GM18858 (cell line): Measurements from ENCODE around the gene LCE1A.

ENCODE experiments used
- ATAC-seq: cut with Tn5 transposase; IDR thresholded peaks from one replicate; pipeline ENCODE4 v1.9.1; 2021; ENCODE audit not compliant: unreplicated experiment

Gene LCE1A, protein sequence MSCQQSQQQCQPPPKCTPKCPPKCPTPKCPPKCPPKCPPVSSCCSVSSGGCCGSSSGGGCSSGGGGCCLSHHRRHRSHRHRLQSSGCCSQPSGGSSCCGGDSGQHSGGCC

DNA sequence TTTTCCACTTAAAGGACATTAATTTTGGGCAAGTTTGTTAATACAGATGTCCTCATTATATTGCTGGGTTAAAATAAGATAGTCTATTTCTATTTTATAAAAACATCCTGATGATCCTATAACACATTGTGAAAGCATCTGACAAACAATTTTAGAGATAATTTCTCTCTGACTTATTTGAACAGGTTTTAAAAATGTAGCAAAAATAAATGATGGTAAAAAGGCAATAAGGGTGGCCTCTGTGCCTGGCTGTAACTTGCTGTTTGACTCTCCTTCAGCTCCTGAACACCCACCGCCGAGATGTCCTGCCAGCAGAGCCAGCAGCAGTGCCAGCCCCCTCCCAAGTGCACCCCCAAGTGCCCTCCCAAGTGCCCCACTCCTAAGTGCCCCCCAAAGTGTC is at the start of gene LCE1A:
Gene LCE1A, plus strand, starts transcription at position 301 of the 400 bp plus-strand sequence. Its CDS starts 0 bp downstream, at position 301.
- ATAC-seq: no peak

DNA sequence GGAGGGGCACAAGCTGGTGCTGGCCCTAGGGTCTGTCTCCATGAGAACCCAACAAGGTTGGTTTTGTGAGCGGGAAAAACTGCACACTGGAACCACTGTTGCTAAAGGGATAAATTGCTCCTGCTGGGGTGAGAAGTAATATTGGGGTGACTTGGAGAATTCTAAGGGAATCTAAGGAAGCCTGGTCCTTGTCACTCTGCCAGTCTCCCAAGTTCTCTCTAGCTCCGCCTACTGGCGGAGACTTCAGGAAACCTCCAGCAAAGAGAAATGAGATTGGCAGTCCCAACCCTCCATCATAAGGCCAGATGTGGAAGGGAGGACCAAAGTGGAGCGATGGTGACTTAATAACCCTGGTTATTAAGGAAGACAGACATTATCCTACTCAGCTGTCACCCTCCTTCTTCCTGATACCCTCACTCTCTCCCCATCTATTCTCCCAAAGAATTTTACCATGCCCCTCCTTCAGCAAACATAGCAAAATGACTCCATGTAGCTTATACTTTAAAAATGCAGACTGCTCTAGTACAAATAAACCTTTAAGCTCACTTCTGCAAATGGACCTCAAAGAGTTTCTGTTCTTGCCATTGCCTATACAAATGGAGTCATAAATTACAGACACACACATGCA is 49.6 kb upstream of the LCE1A start:
- no peak for ATAC-seq

DNA sequence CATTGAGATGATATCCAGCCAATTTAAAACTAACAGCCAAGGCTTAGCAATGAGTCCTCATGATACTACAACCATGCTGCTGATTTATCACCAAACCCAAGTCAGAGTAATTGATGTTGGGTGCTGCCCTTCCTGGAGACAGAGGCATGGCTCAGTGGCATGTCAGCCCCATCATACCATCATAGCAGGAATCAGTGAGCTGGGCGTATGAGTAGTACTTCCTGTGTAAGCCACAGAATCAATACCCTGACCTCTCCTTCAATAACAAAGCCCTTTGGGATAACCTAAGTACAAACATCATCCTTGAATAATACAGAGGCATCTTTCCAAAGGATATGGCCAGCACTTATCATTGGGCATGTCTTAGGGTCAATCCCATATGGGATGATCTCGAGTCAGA is 44.2 kb upstream of the LCE1A start:
- ATAC-seq: no peak

DNA sequence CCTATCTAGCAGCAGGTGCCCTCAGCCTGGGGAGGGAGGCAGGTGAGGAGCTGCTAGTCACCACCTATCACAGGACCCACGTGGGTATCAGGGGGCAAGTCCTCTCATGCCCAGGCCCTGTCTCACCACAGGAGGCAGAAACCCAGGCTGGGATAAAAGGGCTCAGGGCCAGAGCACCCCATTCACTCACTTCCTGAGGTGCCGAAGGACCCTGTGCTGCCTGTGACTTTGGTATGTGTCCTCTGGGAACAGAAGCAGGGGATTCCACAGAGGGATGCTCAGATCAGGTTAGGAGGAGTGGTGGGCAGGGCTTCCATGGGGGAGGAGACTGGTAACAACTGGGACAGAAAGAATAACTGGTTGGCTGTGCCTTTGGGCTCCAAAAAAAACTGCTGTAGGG is 41.2 kb upstream of the LCE1A start, which contains the start of gene LCE1E:
Gene LCE1E, plus strand, starts transcription at position 181 of the 400 bp plus-strand sequence. CDS start 1,043 bp downstream, outside the sequence.
- ATAC-seq: no peak

DNA sequence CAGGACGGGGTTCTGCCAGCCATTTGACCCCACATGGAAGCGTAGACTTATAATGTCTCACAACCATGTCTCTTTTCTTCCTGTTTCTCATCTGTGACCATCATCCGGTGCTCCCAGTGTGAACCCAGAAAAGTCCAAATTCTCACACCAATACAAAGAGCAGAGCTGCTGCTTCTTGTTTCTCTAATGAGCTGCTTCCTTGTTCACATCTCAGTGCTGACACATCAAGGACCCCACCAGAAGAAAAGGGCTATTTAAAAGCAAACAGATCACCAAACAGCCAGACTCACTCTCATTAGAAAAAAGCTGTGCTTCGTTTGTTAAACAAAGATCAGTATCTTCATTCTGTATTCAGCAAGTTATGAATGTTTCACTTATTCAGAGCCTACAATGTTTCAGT is 31.6 kb upstream of the LCE1A start:
- no peak for ATAC-seq

DNA sequence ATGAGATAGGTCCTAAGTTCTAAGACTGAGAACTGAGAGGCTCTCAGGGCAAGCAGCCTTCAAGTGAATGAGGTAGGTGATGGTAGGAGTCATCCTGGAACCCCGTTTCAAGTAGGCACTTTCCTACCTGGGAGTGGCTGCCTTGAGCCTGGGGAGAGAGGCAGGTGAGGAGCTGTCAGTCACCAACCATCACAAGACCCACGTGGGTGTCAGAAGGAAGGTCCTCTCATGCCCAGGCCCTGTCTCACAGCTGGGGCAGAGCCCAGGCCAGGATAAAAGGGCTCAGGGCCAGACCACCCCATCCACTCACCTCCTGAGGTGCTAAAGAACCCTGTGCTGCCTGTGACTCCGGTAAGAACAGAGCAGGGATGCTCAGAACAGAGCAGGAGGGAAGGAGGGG is 30.9 kb upstream of the LCE1A start, which contains the start of gene LCE1D:
Gene LCE1D, plus strand, starts transcription at position 301 of the 400 bp plus-strand sequence. CDS start 1,074 bp downstream, outside the sequence.
- no peak for ATAC-seq

DNA sequence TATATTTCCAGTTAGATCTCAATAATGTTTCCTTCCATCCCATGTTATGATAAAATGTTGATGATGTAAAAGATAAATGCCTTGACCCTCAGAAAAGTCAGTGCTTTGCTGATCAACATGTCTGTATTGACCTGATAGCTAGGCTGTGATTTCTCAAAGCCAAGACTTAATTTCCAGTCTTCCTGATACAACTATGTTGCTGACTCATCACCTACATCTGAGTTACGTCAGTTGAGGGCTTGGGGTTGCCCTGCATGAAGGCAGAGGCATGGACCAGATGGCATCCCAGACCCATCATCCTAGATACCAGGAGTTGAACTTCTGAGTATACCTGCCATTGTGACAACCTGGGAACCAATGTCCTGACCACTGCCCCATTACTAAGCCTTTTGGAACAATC is 25.9 kb upstream of the LCE1A start:
- ATAC-seq: no peak

DNA sequence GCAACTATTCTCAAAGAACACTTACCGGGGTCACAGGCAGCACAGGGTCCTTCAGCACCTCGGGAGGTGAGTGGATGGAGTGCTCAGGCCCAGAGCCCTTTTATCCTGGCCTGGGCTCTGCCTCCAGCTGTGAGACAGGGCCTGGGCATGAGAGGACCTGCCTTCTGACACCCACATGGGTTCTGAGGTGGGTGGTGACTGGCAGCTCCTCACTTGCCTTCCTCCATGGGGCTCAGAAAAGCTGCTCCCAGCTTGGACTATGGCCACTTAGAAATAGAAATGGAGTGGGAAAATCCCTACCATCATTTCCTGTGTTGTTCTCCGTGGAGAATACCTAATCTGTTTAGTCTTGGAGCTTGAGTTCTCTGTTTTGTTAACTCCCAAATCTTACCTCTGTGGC is 20.7 kb upstream of the LCE1A start, which contains the start of gene LCE1C:
Gene LCE1C, minus strand, starts transcription at position 76 of the 400 bp plus-strand sequence. CDS start 1,173 bp downstream, outside the sequence.
- ATAC-seq: no peak

DNA sequence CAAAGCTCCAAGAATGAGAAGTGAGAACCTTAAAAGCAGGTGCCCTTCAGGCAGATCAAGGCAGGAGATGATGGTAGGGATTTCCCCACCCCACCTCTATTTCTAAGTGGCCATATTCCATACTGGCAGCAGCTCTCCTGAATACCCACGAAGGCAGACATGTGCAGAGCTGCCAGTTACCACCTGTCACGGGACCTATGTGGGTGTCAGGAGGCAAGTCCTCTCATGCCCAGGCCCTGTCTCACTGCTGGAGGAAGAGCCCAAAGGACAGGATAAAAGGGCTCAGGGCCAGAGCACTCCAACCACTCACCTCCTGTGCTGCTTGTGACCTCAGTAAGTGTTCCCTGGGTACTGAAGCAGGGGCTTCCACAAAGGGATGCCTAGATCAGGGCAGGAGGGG is 16.2 kb upstream of the LCE1A start:
- no peak for ATAC-seq

DNA sequence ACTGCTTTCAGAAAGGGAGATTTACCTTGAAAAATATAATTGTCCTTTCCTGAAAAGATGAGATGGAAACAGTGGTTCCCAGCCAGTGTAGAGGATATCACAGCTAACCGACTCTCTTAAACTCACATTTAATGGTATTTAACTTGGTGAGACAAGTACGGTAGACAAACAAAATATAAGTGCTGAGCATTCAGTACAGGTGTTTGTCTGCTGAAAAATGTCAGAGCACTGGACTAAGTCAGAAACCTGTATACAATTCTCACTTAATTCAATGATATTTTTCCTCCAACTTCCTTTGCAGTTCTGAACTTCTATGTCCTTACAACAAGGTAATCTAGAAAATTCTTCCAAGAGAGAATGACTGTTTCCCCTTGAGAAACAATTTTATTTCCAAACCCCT is 15.6 kb upstream of the LCE1A start, which contains the start of gene LCE1B:
Gene LCE1B, plus strand, starts transcription at position 301 of the 400 bp plus-strand sequence. CDS start 476 bp downstream, outside the sequence.
- no peak for ATAC-seq

DNA sequence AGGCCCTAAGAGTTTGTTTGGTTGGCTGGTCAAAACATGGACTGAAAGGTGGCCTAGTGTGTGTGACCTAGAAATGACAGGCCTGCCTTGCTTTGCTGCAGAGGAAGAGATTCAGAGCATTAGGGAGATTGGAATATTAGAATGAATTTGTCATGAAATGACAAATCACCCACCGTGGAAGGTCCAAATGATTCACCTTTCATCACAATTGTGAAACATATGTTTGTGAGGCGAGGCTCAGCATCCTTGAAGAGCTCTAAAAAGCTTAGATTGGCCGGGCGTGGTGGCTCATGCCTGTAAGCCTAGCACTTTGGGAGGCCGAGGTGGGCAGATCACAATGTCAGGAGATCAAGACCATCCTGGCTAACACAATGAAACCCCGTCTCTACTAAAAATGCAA is 10.0 kb upstream of the LCE1A start:
- no peak for ATAC-seq

DNA sequence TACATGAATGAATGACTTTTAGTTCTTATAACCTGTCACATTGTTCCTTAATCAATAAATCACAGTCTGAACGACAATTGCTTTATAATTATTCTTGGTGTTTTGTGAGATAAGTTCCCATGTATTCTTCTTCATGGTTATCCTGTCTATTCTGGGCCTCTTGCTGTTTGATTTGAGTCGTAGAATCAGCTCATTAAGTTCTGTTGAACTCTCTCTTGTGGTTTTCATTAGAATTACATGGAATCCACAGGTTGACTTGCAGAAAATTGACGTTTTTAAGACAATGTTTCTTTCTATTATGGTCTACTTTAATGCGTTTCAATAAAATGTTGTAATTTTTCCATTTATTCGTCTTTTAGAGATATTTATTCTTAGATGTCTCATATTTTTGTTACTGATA is 4.0 kb upstream of the LCE1A start:
- no peak for ATAC-seq

DNA sequence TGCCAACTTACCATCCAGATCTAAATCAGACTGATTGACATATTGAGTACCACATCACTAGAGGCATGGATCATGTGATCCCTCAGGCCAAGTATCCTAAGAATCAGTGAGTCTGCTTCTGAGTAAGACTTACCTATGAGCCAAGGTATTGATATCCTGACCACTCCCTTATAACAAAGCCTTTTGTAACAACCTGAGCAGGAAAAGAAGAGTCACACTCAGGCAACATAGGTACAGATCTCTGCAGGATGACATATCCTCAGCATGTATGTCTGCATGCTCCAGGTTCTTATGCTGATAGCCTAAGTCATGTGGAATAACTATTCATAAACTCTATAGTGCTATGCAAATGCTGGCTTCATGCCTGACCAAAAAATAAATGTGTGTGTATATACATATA is 2.3 kb upstream of the LCE1A start:
- no peak for ATAC-seq

DNA sequence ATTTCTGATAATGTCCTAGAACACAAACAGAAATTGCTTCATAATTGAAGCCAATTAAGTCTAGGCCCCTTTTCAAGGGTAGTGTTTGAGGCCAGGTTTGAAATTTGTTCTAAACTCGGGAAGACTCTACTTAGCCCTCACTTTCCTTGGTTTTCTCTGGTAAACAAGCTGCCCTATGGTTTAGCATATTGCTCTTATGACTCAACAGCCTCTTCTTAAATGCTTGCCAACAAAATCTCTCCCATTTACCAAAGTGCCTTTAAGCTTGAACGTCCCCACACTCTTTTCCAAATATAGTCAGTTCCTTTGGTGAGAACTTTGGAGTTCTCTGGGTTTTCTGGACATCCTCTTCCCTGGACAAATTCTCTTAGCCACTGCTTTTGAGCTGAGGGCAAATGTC is 9.6 kb downstream of the LCE1A start:
- no peak for ATAC-seq

DNA sequence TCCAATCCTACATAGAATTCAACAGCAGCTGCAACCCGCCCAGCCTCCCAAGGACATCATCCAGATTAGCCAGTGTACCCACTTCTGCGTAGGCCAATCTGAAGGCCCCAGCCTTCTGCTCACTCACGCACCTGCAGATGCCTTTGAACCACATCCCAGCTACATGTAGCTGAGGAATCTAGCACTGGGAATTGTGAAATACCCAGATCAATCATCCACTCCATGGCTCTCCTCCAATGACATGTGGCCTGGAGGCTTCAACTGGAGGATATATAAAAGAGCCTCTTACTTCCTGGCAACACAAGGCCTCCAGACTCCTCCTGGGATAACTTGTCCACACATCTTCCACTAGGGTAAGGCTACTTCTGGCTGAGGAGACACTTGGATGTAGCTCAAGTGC is 15.3 kb downstream of the LCE1A start, which contains the start of gene LCE6A:
Gene LCE6A, plus strand, starts transcription at position 301 of the 400 bp plus-strand sequence. CDS start 665 bp downstream, outside the sequence.
- no peak for ATAC-seq

DNA sequence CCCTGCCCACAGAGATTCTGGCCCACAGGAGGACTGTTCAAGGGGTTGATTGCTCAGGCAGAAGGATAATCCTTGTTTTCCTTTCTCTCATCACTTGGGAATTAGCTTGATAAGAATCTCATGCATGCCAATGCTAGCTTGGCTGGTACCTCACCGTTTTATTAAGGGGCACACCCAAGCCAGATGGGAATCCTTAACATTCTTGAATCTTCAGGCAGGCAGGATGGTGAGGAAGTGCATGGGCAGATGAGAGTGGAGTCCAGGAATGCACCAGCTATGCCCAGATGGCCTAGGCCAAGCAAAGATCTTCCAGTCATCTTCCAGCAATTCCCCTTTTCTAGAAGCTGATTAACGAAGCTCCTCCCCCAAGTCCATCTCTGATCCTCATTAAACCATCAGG is 28.4 kb downstream of the LCE1A start:
- ATAC-seq: no peak

DNA sequence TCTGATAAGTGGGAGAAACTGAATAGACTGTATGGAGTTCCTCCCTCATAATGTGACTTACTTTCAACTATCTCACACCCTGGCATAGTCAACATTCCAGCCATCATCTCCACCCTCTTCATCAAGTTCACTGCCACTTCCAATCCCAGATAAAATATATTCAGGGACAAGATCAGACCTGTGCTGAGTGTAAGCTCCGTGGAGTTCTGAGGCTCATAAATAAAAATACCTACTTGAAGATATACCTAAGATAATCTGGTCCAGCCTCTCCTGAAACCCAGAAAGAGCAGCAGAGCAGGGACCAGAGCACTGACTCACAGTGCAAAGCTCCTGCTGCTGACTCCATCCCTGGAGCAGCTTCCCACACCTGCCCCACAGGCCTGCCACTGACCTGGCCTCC is 30.8 kb downstream of the LCE1A start:
- no peak for ATAC-seq

DNA sequence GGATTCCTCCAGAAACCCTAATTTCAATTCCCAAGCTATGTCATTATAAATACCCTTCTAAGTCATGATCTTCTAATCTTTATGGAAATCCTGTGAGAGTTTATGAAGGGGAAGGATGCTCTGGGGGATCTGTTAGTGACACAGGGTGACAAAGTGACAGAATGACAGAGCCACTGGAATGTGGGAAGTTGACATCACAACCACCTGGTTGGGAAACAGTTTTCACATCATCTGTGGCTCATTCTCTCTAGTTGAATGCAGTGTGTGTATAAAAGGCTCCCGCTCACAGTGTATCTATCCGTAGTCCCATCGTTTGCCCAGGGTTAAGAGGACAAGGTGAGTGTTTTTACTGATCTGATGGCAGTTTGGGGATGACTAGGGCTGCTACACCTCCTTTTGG is 32.4 kb downstream of the LCE1A start, which contains the start of gene LCE7A:
Gene LCE7A, plus strand, starts transcription at position 301 of the 400 bp plus-strand sequence. CDS start 702 bp downstream, outside the sequence.
- no peak for ATAC-seq

DNA sequence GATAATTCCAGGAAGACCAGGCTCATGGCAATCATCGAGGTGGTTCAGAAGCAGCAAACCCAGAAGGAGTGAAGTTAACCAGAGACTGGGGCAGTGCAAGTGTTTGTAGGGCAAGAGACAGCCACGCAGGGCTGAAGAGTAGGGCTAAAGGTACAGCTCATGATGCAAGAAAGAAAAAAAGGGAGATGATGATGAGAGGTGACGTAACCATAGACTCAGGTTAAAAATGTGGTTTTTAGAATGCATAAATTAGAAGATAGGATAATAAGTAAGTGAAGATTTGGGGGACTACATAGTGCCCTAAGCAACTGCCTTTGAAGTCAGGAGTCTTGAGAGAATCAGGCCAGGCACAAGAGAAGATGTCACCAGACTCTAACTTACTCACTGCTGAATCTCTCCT is 32.9 kb downstream of the LCE1A start:
- no peak for ATAC-seq

DNA sequence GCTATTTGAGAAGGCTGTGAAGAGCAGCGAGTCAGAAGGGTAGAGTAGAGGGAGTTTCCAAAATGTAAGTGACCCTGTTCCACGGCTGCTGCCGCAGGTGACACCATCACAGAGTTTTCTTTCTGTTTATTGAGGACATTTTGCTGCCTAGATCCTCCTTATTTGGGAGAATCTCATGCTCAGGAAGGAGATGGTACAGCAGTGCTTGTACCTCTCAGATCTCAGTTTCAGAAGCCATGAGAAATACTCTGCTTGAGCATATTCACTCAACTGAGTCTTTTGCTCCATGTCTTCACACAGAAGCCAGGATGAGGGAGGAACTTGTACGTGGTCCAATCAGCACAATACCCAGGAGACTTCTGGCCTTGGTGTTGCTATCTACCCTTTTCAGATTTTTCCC is 34.1 kb downstream of the LCE1A start:
- no peak for ATAC-seq

DNA sequence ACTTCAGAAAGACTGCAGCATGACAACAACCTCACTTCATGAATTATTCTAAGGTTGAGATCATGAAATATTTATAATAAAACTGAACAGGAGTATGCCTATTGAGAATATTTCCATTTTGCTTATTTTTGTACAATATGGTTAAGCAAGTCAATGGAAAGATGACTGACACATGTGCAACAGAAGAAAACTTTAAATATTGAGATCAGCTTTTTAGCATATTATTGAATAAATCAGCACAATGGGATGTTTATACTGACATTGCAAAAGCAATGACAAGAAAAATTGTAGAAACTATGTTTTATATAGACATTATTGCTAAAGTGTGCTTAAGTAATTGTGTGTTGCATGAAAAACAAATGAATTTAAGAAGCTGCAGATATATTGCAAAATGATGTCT is 37.2 kb downstream of the LCE1A start:
- no peak for ATAC-seq

DNA sequence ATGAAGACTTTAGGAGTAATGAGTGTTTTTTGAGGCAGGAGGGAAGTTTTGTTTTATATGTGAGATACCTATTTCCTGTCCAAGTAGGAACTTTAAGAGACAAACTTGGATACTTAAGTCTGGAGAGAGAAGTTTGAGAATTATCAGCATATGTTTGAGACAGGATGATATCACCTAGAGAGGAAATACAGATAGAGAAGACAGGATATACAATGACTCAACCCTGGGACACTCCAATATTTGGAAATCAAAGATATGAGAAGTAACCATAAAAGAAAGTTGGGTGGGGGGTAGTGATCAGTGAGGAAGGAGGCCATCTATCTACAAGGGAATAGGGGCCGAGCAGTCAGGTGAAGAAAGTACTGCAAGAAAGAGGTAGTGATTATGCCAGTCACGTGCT is 39.0 kb downstream of the LCE1A start:
- no peak for ATAC-seq
